ENCODE results near the gene ELMO1.

ELMO1 gene

GRCh38 chr7:37056234-37056912, 392.3 kb downstream of the ELMO1 start:
- DNase-seq = no peak
- ChIA-PET CTCF (interaction anchor here (0.9 to 1.2 kb wide), 2 partner anchors 10 to 16 kb away, joined by 3 read pairs; no protein-coding TSS in a partner anchor), POLR2A (no interaction called here)
- 100% methylated on average over 2 of the region's 4 CpGs for WGBS (ENCODE audit: insufficient coverage)
- peaks cover 2 to 42% (median 22%) of the 10 kb centered on the region in 4 experiments for H3K36me3 ChIP-seq (ENCODE audit: control insufficient read depth in 4 of 4, insufficient read depth in 4 of 4, low read length in 3 of 4)
- H3K4me3 ChIP-seq (ENCODE audit: control insufficient read depth in 1 of 7, extremely low read depth in 1 of 7, insufficient read depth in 4 of 7, low read depth in 2 of 7, low read length in 6 of 7) = no peak overlapping the region
- no peak overlapping the region for H3K27ac ChIP-seq (ENCODE audit: insufficient read depth in 1 of 2, low read depth in 1 of 2, low read length in 2 of 2, poor library complexity in 1 of 2, severe bottlenecking in 2 of 2)
- no peaks in the 10 kb centered on the region for H3K4me1 ChIP-seq (ENCODE audit: control extremely low read depth in 1 of 4, control insufficient read depth in 4 of 4, insufficient read depth in 4 of 4, low read length in 3 of 4)
- no peaks in the 10 kb centered on the region for H3K9me3 ChIP-seq (ENCODE audit: control extremely low read depth in 1 of 5, control insufficient read depth in 4 of 5, insufficient read depth in 2 of 5, low read depth in 1 of 5, low read length in 4 of 5)
- H3K27me3 ChIP-seq (replicated peaks in 2 of 5; ENCODE audit: control insufficient read depth in 4 of 5, insufficient read depth in 5 of 5, low read length in 4 of 5) = no peaks in the 10 kb centered on the region

- H3K27me3 ChIP-seq (replicated peaks in 2 of 5; ENCODE audit: control insufficient read depth in 4 of 5, insufficient read depth in 5 of 5, low read length in 4 of 5) = no peaks in the 10 kb centered on the region
- CTCF ChIA-PET = no interaction called here
- H3K9me3 ChIP-seq (ENCODE audit: control extremely low read depth in 1 of 5, control insufficient read depth in 4 of 5, insufficient read depth in 2 of 5, low read depth in 1 of 5, low read length in 4 of 5) = no peaks in the 10 kb centered on the region
- H3K27ac ChIP-seq (ENCODE audit: insufficient read depth in 1 of 2, low read depth in 1 of 2, low read length in 2 of 2, poor library complexity in 1 of 2, severe bottlenecking in 2 of 2) = no peak overlapping the region
- peaks cover 2 to 28% (median 22%) of the 10 kb centered on the region in 4 experiments for H3K36me3 ChIP-seq (ENCODE audit: control insufficient read depth in 4 of 4, insufficient read depth in 4 of 4, low read length in 3 of 4)
- POLR2A ChIA-PET = no interaction called here
- DNase-seq = no peak
- no peaks in the 10 kb centered on the region for H3K4me1 ChIP-seq (ENCODE audit: control extremely low read depth in 1 of 4, control insufficient read depth in 4 of 4, insufficient read depth in 4 of 4, low read length in 3 of 4)
- WGBS (ENCODE audit: insufficient coverage) = 100% methylated on average over 2 of the region's 2 CpGs
- no peak overlapping the region for H3K4me3 ChIP-seq (ENCODE audit: control insufficient read depth in 1 of 7, extremely low read depth in 1 of 7, insufficient read depth in 4 of 7, low read depth in 2 of 7, low read length in 6 of 7)
These were observed 393.9 kb downstream of the ELMO1 start for GRCh38 chr7:37054624-37055241.

- no peaks in the 10 kb centered on the region for H3K9me3 ChIP-seq (ENCODE audit: control extremely low read depth in 1 of 5, control insufficient read depth in 4 of 5, insufficient read depth in 2 of 5, low read depth in 1 of 5, low read length in 4 of 5)
- no peaks in the 10 kb centered on the region for H3K4me1 ChIP-seq (ENCODE audit: control extremely low read depth in 1 of 4, control insufficient read depth in 4 of 4, insufficient read depth in 4 of 4, low read length in 3 of 4)
- CTCF ChIA-PET = no interaction called here
- H3K4me3 ChIP-seq (ENCODE audit: control insufficient read depth in 1 of 7, extremely low read depth in 1 of 7, insufficient read depth in 4 of 7, low read depth in 2 of 7, low read length in 6 of 7) = no peak overlapping the region
- DNase-seq = peak in 2 of 3 donors; percentile 46 to 51
- POLR2A ChIA-PET = no interaction called here
- H3K36me3 ChIP-seq (ENCODE audit: control insufficient read depth in 4 of 4, insufficient read depth in 4 of 4, low read length in 3 of 4) = peaks cover 2 to 19% (median 15%) of the 10 kb centered on the region in 4 experiments
- no peaks in the 10 kb centered on the region for H3K27me3 ChIP-seq (replicated peaks in 2 of 5; ENCODE audit: control insufficient read depth in 4 of 5, insufficient read depth in 5 of 5, low read length in 4 of 5)
- no peak overlapping the region for H3K27ac ChIP-seq (ENCODE audit: insufficient read depth in 1 of 2, low read depth in 1 of 2, low read length in 2 of 2, poor library complexity in 1 of 2, severe bottlenecking in 2 of 2)
- WGBS (ENCODE audit: insufficient coverage) = 100% methylated on average over 1 of the region's 3 CpGs
These were observed 396.0 kb downstream of the ELMO1 start for GRCh38 chr7:37052705-37053104.

GRCh38 chr7:37050801-37051200, 397.9 kb downstream of the ELMO1 start:
- Histone ChIP-seq H3K4me3 (ENCODE audit: control insufficient read depth in 1 of 7, extremely low read depth in 1 of 7, insufficient read depth in 4 of 7, low read depth in 2 of 7, low read length in 6 of 7) (no peak overlapping the region), H3K27me3 (replicated peaks in 2 of 5; ENCODE audit: control insufficient read depth in 4 of 5, insufficient read depth in 5 of 5, low read length in 4 of 5) (no peaks in the 10 kb centered on the region), H3K36me3 (ENCODE audit: control insufficient read depth in 4 of 4, insufficient read depth in 4 of 4, low read length in 3 of 4) (peaks cover 0 to 8% (median 7%) of the 10 kb centered on the region in 4 experiments), H3K9me3 (ENCODE audit: control extremely low read depth in 1 of 5, control insufficient read depth in 4 of 5, insufficient read depth in 2 of 5, low read depth in 1 of 5, low read length in 4 of 5) (no peaks in the 10 kb centered on the region), H3K4me1 (ENCODE audit: control extremely low read depth in 1 of 4, control insufficient read depth in 4 of 4, insufficient read depth in 4 of 4, low read length in 3 of 4) (peaks cover 4 to 8% (median 6%) of the 10 kb centered on the region in 4 experiments), H3K27ac (ENCODE audit: insufficient read depth in 1 of 2, low read depth in 1 of 2, low read length in 2 of 2, poor library complexity in 1 of 2, severe bottlenecking in 2 of 2) (no peak overlapping the region)
- no peak for DNase-seq
- WGBS (ENCODE audit: insufficient coverage) = no CpG with 5 or more reads among the region's 1 CpG
- CTCF ChIA-PET = interaction anchor here (1.1 kb wide), 1 partner anchor 42 kb away, joined by 3 read pairs; no protein-coding TSS in a partner anchor
- POLR2A ChIA-PET = no interaction called here

GRCh38 chr7:37048674-37049073, 400.0 kb downstream of the ELMO1 start:
- no peak overlapping the region for H3K4me3 ChIP-seq (ENCODE audit: control insufficient read depth in 1 of 7, extremely low read depth in 1 of 7, insufficient read depth in 4 of 7, low read depth in 2 of 7, low read length in 6 of 7)
- H3K36me3 ChIP-seq (ENCODE audit: control insufficient read depth in 4 of 4, insufficient read depth in 4 of 4, low read length in 3 of 4) = peaks cover 0 to 15% (median 8%) of the 10 kb centered on the region in 4 experiments
- ChIA-PET POLR2A (no interaction called here), CTCF (no interaction called here)
- H3K27me3 ChIP-seq (replicated peaks in 2 of 5; ENCODE audit: control insufficient read depth in 4 of 5, insufficient read depth in 5 of 5, low read length in 4 of 5) = no peaks in the 10 kb centered on the region
- no peak for DNase-seq
- no peak overlapping the region for H3K27ac ChIP-seq (ENCODE audit: insufficient read depth in 1 of 2, low read depth in 1 of 2, low read length in 2 of 2, poor library complexity in 1 of 2, severe bottlenecking in 2 of 2)
- H3K9me3 ChIP-seq (ENCODE audit: control extremely low read depth in 1 of 5, control insufficient read depth in 4 of 5, insufficient read depth in 2 of 5, low read depth in 1 of 5, low read length in 4 of 5) = no peaks in the 10 kb centered on the region
- peaks cover 9 to 14% (median 11%) of the 10 kb centered on the region in 4 experiments for H3K4me1 ChIP-seq (ENCODE audit: control extremely low read depth in 1 of 4, control insufficient read depth in 4 of 4, insufficient read depth in 4 of 4, low read length in 3 of 4)
- whole genome bisulfite sequencing (ENCODE audit: insufficient coverage) = 100% methylated on average over 1 of the region's 3 CpGs

- no peaks in the 10 kb centered on the region for H3K27me3 ChIP-seq (replicated peaks in 2 of 5; ENCODE audit: control insufficient read depth in 4 of 5, insufficient read depth in 5 of 5, low read length in 4 of 5)
- CTCF ChIA-PET = interaction anchor here (0.8 kb wide), 1 partner anchor 54 kb away, joined by 3 read pairs; no protein-coding TSS in a partner anchor
- WGBS (ENCODE audit: insufficient coverage) = 96% methylated on average over 4 of the region's 6 CpGs
These were observed 401.4 kb downstream of the ELMO1 start for GRCh38 chr7:37047260-37047659.

GRCh38 chr7:37046531-37047079, 402.1 kb downstream of the ELMO1 start:
- Histone ChIP-seq H3K27ac (ENCODE audit: insufficient read depth in 1 of 2, low read depth in 1 of 2, low read length in 2 of 2, poor library complexity in 1 of 2, severe bottlenecking in 2 of 2) (no peak overlapping the region), H3K36me3 (ENCODE audit: control insufficient read depth in 4 of 4, insufficient read depth in 4 of 4, low read length in 3 of 4) (peaks cover 0 to 21% (median 11%) of the 10 kb centered on the region in 4 experiments), H3K4me1 (ENCODE audit: control extremely low read depth in 1 of 4, control insufficient read depth in 4 of 4, insufficient read depth in 4 of 4, low read length in 3 of 4) (peaks cover 9 to 14% (median 11%) of the 10 kb centered on the region in 4 experiments), H3K9me3 (ENCODE audit: control extremely low read depth in 1 of 5, control insufficient read depth in 4 of 5, insufficient read depth in 2 of 5, low read depth in 1 of 5, low read length in 4 of 5) (no peaks in the 10 kb centered on the region), H3K27me3 (replicated peaks in 2 of 5; ENCODE audit: control insufficient read depth in 4 of 5, insufficient read depth in 5 of 5, low read length in 4 of 5) (no peaks in the 10 kb centered on the region), H3K4me3 (ENCODE audit: control insufficient read depth in 1 of 7, extremely low read depth in 1 of 7, insufficient read depth in 4 of 7, low read depth in 2 of 7, low read length in 6 of 7) (no peak overlapping the region)
- ChIA-PET POLR2A (no interaction called here), CTCF (interaction anchor here (0.8 to 1.1 kb wide), 2 partner anchors 10 to 55 kb away, joined by 3 read pairs; no protein-coding TSS in a partner anchor)
- 90% methylated on average over 1 of the region's 2 CpGs for WGBS (ENCODE audit: insufficient coverage)
- DNase-seq = no peak

More at GRCh38 chr7:37047260-37047659, 401.4 kb downstream of the ELMO1 start:
- no peak overlapping the region for H3K27ac ChIP-seq (ENCODE audit: insufficient read depth in 1 of 2, low read depth in 1 of 2, low read length in 2 of 2, poor library complexity in 1 of 2, severe bottlenecking in 2 of 2)
- POLR2A ChIA-PET = no interaction called here
- DNase-seq = no peak
- H3K36me3 ChIP-seq (ENCODE audit: control insufficient read depth in 4 of 4, insufficient read depth in 4 of 4, low read length in 3 of 4) = peaks cover 0 to 21% (median 15%) of the 10 kb centered on the region in 4 experiments
- H3K4me3 ChIP-seq (ENCODE audit: control insufficient read depth in 1 of 7, extremely low read depth in 1 of 7, insufficient read depth in 4 of 7, low read depth in 2 of 7, low read length in 6 of 7) = no peak overlapping the region
- H3K9me3 ChIP-seq (ENCODE audit: control extremely low read depth in 1 of 5, control insufficient read depth in 4 of 5, insufficient read depth in 2 of 5, low read depth in 1 of 5, low read length in 4 of 5) = no peaks in the 10 kb centered on the region
- H3K4me1 ChIP-seq (ENCODE audit: control extremely low read depth in 1 of 4, control insufficient read depth in 4 of 4, insufficient read depth in 4 of 4, low read length in 3 of 4) = peaks cover 9 to 14% (median 11%) of the 10 kb centered on the region in 4 experiments
